Gastroesophageal sphincter (tissue), 3 donors: ENCODE data around the gene MUC6.

Experiments
- CTCF ChIP-seq, 4 experiments: fragments of 200-600 bp in 2 of 4; fragments of 450-650 bp in 2 of 4; sonication (generic) in 1 of 4; IDR thresholded peaks; one replicate each; pipeline ENCODE4 v1.5.1; 2017 to 2019; ENCODE audit warnings: antibody characterized with exemption in 4 of 4, mild to moderate bottlenecking in 2 of 4, moderate library complexity in 2 of 4
- EP300 ChIP-seq: sonication (generic); formaldehyde crosslinking; IDR thresholded peaks from one replicate; pipeline ENCODE4 v1.6.1; 2017; ENCODE audit warnings: antibody characterized with exemption, mild to moderate bottlenecking
- POLR2A ChIP-seq, 2 donors: fragments of 450-650 bp; IDR thresholded peaks; one replicate each; pipeline ENCODE4 v1.6.1; 2017; ENCODE audit warnings: antibody characterized with exemption in 2 of 2, mild to moderate bottlenecking in 2 of 2, moderate library complexity in 1 of 2

- TF ChIP-seq CTCF (IDR thresholded peaks at IDR 0.05) (no peak), POLR2A (IDR thresholded peaks at IDR 0.05) (no peak), EP300 (no peak)
Observed at GRCh38 chr11:1008803-1009145, 27.7 kb downstream of the MUC6 start.
